Lower leg skin (tissue), 3 donors: ENCODE data around the gene MRPL57.

Source experiments
- CTCF ChIP-seq, 3 donors: fragments of 450-650 bp; IDR thresholded peaks; one replicate each; pipeline ENCODE4 v1.5.1; 2016; ENCODE audit warnings: antibody characterized with exemption in 3 of 3, mild to moderate bottlenecking in 3 of 3, moderate library complexity in 2 of 3
- POLR2A ChIP-seq, 2 donors: fragments of 450-650 bp; IDR thresholded peaks; one replicate each; pipeline ENCODE4 v1.6.1; 2016 to 2017; ENCODE audit warnings: antibody characterized with exemption in 2 of 2, mild to moderate bottlenecking in 1 of 2, moderate library complexity in 1 of 2

GRCh38 chr13:21208652-21209154, 32.2 kb downstream of the MRPL57 start:
- no peak for TF ChIP-seq CTCF (IDR thresholded peaks at IDR 0.05)
- no peak for TF ChIP-seq POLR2A (IDR thresholded peaks at IDR 0.05)
